MM.1S (cell line): ENCODE measurements around the gene KRTAP27-1.

Experiments used
- DNase-seq: peaks from one replicate; pipeline ENCODE4 v3.0.0-alpha.2; 2015
- H2AFZ ChIP-seq: fragments of 300-600 bp; sonication (generic); 2 replicates; pipeline ENCODE4 v1.6.0; 2016; ENCODE audit warnings: antibody characterized with exemption, low read length
- H3F3A ChIP-seq: fragments of 300-600 bp; sonication (generic); 2 replicates; pipeline ENCODE4 v1.6.1; 2016; ENCODE audit warnings: mild to moderate bottlenecking, antibody characterized with exemption, low read length, moderate library complexity, mixed read lengths; ENCODE audit not compliant: insufficient read depth
- H3K27ac ChIP-seq: fragments of 300-600 bp; sonication (generic); 2 replicates; pipeline ENCODE4 v1.5.1; 2016; ENCODE audit warnings: mild to moderate bottlenecking, low read length
- H3K27me3 ChIP-seq: fragments of 300-600 bp; sonication (generic); replicated peaks from 2 replicates; pipeline ENCODE4 v1.6.0; 2016; ENCODE audit warnings: low read length; ENCODE audit not compliant: insufficient read depth
- H3K36me3 ChIP-seq: fragments of 300-600 bp; sonication (generic); replicated peaks from 2 replicates; pipeline ENCODE4 v1.6.1; 2016; ENCODE audit warnings: mild to moderate bottlenecking, low read length, mixed read lengths; ENCODE audit not compliant: insufficient read depth
- H3K4me1 ChIP-seq: fragments of 300-600 bp; sonication (generic); 2 replicates; pipeline ENCODE4 v1.6.1; 2016; ENCODE audit warnings: low read length, mixed read lengths
- H3K4me2 ChIP-seq: fragments of 300-600 bp; sonication (generic); 2 replicates; pipeline ENCODE4 v1.6.0; 2016; ENCODE audit warnings: low read depth, low read length
- H3K4me3 ChIP-seq: fragments of 300-600 bp; sonication (generic); 2 replicates; pipeline ENCODE4 v1.5.1; 2016; ENCODE audit warnings: low read length, mixed read lengths
- H3K79me2 ChIP-seq: fragments of 300-600 bp; sonication (generic); 2 replicates; pipeline ENCODE4 v1.6.1; 2016; ENCODE audit warnings: mixed run types, low read length, mixed read lengths
- H3K9ac ChIP-seq: fragments of 300-600 bp; sonication (generic); 2 replicates; pipeline ENCODE4 v1.6.1; 2016; ENCODE audit warnings: low read length, mixed read lengths
- H3K9me2 ChIP-seq: fragments of 300-600 bp; sonication (generic); replicated peaks from 2 replicates; pipeline ENCODE4 v1.6.1; 2016; ENCODE audit warnings: mild to moderate bottlenecking, low read length, mixed read lengths; ENCODE audit not compliant: insufficient read depth
- H3K9me3 ChIP-seq: fragments of 300-600 bp; sonication (generic); replicated peaks from 2 replicates; pipeline ENCODE4 v1.6.1; 2016; ENCODE audit warnings: mild to moderate bottlenecking, low read length, mixed read lengths; ENCODE audit not compliant: insufficient read depth
- H4K20me1 ChIP-seq: fragments of 300-600 bp; sonication (generic); 2 replicates; pipeline ENCODE4 v1.6.1; 2016; ENCODE audit warnings: mild to moderate bottlenecking, low read length, moderate library complexity, mixed read lengths; ENCODE audit not compliant: insufficient read depth
- CTCF ChIP-seq: fragments of 300-600 bp; sonication (generic); IDR thresholded peaks from 2 replicates; pipeline ENCODE4 v1.5.1; 2016; ENCODE audit warnings: antibody characterized with exemption, low read length, mixed read lengths
- EZH2 ChIP-seq: fragments of 300-600 bp; sonication (generic); optimal IDR thresholded peaks from 2 replicates; pipeline ENCODE3; 2017; ENCODE audit warnings: low read depth, mild to moderate bottlenecking, antibody characterized with exemption, low read length, mixed read lengths
- EZH2phosphoT487 ChIP-seq: fragments of 300-600 bp; sonication (generic); IDR thresholded peaks from 2 replicates; pipeline ENCODE4 v1.6.1; 2018; ENCODE audit warnings: antibody characterized with exemption, low read length

Gene KRTAP27-1

DNA sequence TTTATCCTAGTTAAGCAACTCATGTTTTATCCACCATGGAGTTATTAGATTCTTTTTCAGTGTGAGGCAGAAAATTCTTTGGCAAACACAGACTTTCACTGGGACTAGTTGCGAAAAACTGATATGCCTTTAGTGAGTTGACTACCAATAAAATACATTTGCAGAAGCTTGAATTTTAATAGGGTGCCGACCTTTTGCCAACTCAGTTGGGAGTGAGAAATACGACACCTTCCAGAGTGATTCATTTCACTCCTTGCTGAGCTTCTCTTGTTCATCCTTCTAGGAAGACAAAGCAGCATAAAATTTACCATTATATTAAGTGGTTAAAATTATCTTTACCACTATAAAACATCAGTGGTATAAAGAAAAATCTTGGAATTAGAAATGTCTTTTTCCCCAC lies 12.1 kb upstream of the KRTAP27-1 start:
- Histone ChIP-seq H3K9me2 (no peaks in the 10 kb centered on the region), H3K4me3 (no peak overlapping the region), H3F3A (no peaks in the 10 kb centered on the region), H3K27ac (no peak overlapping the region), H3K9me3 (no peaks in the 10 kb centered on the region), H4K20me1 (no peaks in the 10 kb centered on the region), H3K27me3 (no peaks in the 10 kb centered on the region), H3K4me2 (no peak overlapping the region), H3K36me3 (no peaks in the 10 kb centered on the region), H3K79me2 (no peaks in the 10 kb centered on the region), H3K4me1 (no peaks in the 10 kb centered on the region), H3K9ac (no peak overlapping the region), H2AFZ (no peak overlapping the region)
- DNase-seq = no peak
- TF ChIP-seq EZH2phosphoT487 = no peak
- no peak for TF ChIP-seq EZH2
- no peak for TF ChIP-seq CTCF

DNA sequence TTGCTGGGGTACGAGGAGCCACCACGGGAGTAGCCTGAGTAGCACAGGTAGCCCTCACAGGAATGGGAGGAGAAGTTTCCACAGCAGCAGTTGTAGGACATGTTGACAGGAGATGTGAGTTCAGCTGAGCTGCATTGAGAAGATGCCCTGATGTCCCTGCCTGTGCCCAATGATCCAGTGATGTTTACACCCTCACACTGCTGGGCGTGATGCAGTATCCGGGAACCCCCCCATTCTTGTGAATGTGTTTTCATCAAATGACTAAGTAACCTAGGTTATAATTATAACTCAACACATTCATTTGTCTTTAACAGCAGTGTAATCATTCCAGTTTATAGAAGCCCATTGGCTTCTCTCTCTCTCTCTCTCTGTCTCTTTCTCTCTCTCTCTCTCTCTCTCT lies 11.0 kb upstream of the KRTAP27-1 start, which contains the start of gene KRTAP23-1:
TSS of gene KRTAP23-1 (minus strand) at position 101 of the 400 bp plus-strand sequence. CDS start at position 101, 0 bp downstream.
- no peaks in the 10 kb centered on the region for H3K9me3 ChIP-seq
- H3K36me3 ChIP-seq = no peaks in the 10 kb centered on the region

DNA sequence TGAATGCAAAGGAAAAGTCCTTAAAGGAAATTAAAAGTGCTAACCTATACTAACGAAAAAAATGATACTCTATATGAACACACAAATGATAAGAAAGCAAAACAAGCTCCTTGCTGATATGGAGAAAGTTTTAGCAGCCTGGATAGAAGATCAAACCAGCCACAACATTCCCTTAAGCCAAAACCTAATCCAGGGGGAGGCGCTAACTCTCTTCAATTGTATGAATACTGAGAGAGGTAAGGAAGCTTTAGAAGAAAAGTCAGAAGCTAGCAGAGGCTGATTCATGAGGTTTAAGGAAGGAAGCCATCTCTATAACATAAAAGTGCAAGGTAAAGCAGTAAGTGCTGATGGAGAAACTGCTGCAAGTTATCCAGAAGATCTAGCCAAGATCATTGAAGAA lies 7.5 kb upstream of the KRTAP27-1 start:
- no peaks in the 10 kb centered on the region for H3F3A ChIP-seq
- H3K27me3 ChIP-seq = no peaks in the 10 kb centered on the region
- H4K20me1 ChIP-seq = no peaks in the 10 kb centered on the region
- H3K4me2 ChIP-seq = no peak overlapping the region
- DNase-seq = no peak
- H3K4me1 ChIP-seq = no peaks in the 10 kb centered on the region
- no peak overlapping the region for H3K9ac ChIP-seq
- no peak overlapping the region for H3K27ac ChIP-seq
- H3K9me2 ChIP-seq = no peaks in the 10 kb centered on the region
- H2AFZ ChIP-seq = no peak overlapping the region
- H3K9me3 ChIP-seq = no peaks in the 10 kb centered on the region
- no peak overlapping the region for H3K4me3 ChIP-seq
- no peaks in the 10 kb centered on the region for H3K36me3 ChIP-seq
- no peaks in the 10 kb centered on the region for H3K79me2 ChIP-seq
- TF ChIP-seq CTCF = no peak
- TF ChIP-seq EZH2phosphoT487 = no peak
- no peak for TF ChIP-seq EZH2

More for the DNA sequence above, 11.0 kb upstream of the KRTAP27-1 start, which contains the start of gene KRTAP23-1:
- Histone ChIP-seq H4K20me1 (no peaks in the 10 kb centered on the region), H3K4me2 (no peak within 1 kb of the TSS), H3K9me2 (no peaks in the 10 kb centered on the region), H3K27ac (no peak within 1 kb of the TSS), H3K4me1 (no peaks in the 10 kb centered on the region), H3K4me3 (no peak within 1 kb of the TSS), H3K9ac (no peak within 1 kb of the TSS), H2AFZ (no peak within 1 kb of the TSS), H3F3A (no peaks in the 10 kb centered on the region), H3K27me3 (no peaks in the 10 kb centered on the region), H3K79me2 (no peaks in the 10 kb centered on the region)
- no peak for DNase-seq
- TF ChIP-seq EZH2 = no peak
- TF ChIP-seq EZH2phosphoT487 = no peak
- no peak for TF ChIP-seq CTCF
